Keratinocyte (primary cell): ENCODE measurements around the gene ACSL4. TPM values are rescaled to one million over a fixed set of nuclear protein-coding genes. Genes with fewer than 3 reads are reported as not detected.

Source experiments
- DNase-seq: peaks from one replicate; pipeline ENCODE4 v3.0.0-alpha.2; 2011; ENCODE audit warnings: low read depth, missing footprints, low spot score
- FAIRE-seq: peaks from 2 replicates; lab custom pipeline; 2011; peaks lifted over from hg19 to GRCh38; lab: Jason Lieb, UNC
- H2AFZ ChIP-seq: 2 replicates; pipeline ENCODE4 v1.6.0; 2012; ENCODE audit warnings: low read length, control low read depth, inconsistent platforms; ENCODE audit not compliant: control insufficient read depth
- H3K27ac ChIP-seq: 2 replicates; pipeline ENCODE4 v1.5.1; 2011; ENCODE audit warnings: low read length; ENCODE audit not compliant: control insufficient read depth, insufficient read depth
- H3K27me3 ChIP-seq: 3 replicates; pipeline ENCODE4 v1.6.0; 2011; ENCODE audit warnings: low read length; ENCODE audit not compliant: control insufficient read depth, insufficient read depth; ENCODE audit errors: extremely low read depth
- H3K36me3 ChIP-seq, 2 experiments: 2 replicates in 1 of 2; 3 replicates in 1 of 2; pipeline ENCODE4 v1.5.1; 2011; ENCODE audit warnings: low read length in 2 of 2, mild to moderate bottlenecking in 1 of 2; ENCODE audit not compliant: control insufficient read depth in 2 of 2, insufficient read depth in 2 of 2; ENCODE audit errors: extremely low read depth in 1 of 2
- H3K4me1 ChIP-seq: 3 replicates; pipeline ENCODE4 v1.5.1; 2011; ENCODE audit warnings: low read length; ENCODE audit not compliant: control insufficient read depth, insufficient read depth; ENCODE audit errors: extremely low read depth
- H3K4me2 ChIP-seq: 3 replicates; pipeline ENCODE4 v1.6.0; 2011; ENCODE audit warnings: low read depth, low read length; ENCODE audit not compliant: control insufficient read depth, insufficient read depth; ENCODE audit errors: extremely low read depth
- H3K4me3 ChIP-seq, 3 experiments: fragments of 200-600 bp in 1 of 3; sonication (generic) in 1 of 3; 2 replicates in 2 of 3; 3 replicates in 1 of 3; pipeline ENCODE4 v1.5.1; 2011 to 2016; ENCODE audit warnings: low read length in 3 of 3, mild to moderate bottlenecking in 3 of 3, control low read depth in 2 of 3, inconsistent platforms in 1 of 3, low read depth in 1 of 3, mixed read lengths in 1 of 3, mixed run types in 1 of 3, moderate library complexity in 1 of 3; ENCODE audit not compliant: control insufficient read depth in 2 of 3, insufficient read depth in 2 of 3; ENCODE audit errors: extremely low read depth in 1 of 3
- H3K79me2 ChIP-seq: 2 replicates; pipeline ENCODE4 v1.6.0; 2012; ENCODE audit warnings: low read length; ENCODE audit not compliant: control insufficient read depth, insufficient read depth
- H3K9ac ChIP-seq: 3 replicates; pipeline ENCODE4 v1.6.0; 2011; ENCODE audit warnings: low read length; ENCODE audit not compliant: control insufficient read depth, insufficient read depth; ENCODE audit errors: extremely low read depth
- H3K9me1 ChIP-seq: 3 replicates; pipeline ENCODE4 v1.6.0; 2011; ENCODE audit warnings: low read length; ENCODE audit not compliant: control insufficient read depth, insufficient read depth; ENCODE audit errors: extremely low read depth
- H3K9me3 ChIP-seq: 2 replicates; pipeline ENCODE4 v1.5.1; 2012; ENCODE audit warnings: low read depth, low read length; ENCODE audit not compliant: control insufficient read depth
- H4K20me1 ChIP-seq: 3 replicates; pipeline ENCODE4 v1.6.0; 2011; ENCODE audit warnings: low read length; ENCODE audit not compliant: control insufficient read depth, insufficient read depth; ENCODE audit errors: extremely low read depth
- EZH2 ChIP-seq: IDR thresholded peaks from one replicate; pipeline ENCODE4 v1.6.1; 2012; ENCODE audit warnings: inconsistent platforms, mild to moderate bottlenecking, low read length, moderate library complexity
- dilution Hi-C: fragments of 300-500 bp; cut with MboI; formaldehyde crosslinking; loops from one replicate; pipeline ENCODE4 v1.7.0; 2020; ENCODE audit warnings: low sequenced_read_pairs; ENCODE audit not compliant: extremely low pct_ligation_motif_present
- polyA plus RNA-seq, 5 experiments: library from polyadenylated mRNA; depleted of rRNA in 3 of 5; stranded (reverse) in 3 of 5; stranded (forward) in 1 of 5; unstranded in 1 of 5; fragments of >200 nt; gene quantifications; 1 replicate in 1 of 5; 2 replicates in 3 of 5; 3 replicates in 1 of 5; pipeline versions ENCODE4 v1.2.1 to v1.2.3, GENCODE V29; 2011 to 2012; ENCODE audit warnings: missing spikeins in 2 of 5, low read depth in 1 of 5, low replicate concordance in 1 of 5
- TF ChIP-seq, protein P1 (sequence below), 3 experiments: IDR thresholded peaks in 1 of 3; conservative IDR thresholded peaks in 1 of 3; optimal IDR thresholded peaks in 1 of 3; 2 replicates in 2 of 3; 3 replicates in 1 of 3; pipeline versions ENCODE3 to v1.5.1; 2011; ENCODE audit warnings: low read length in 3 of 3, mild to moderate bottlenecking in 3 of 3, moderate library complexity in 2 of 3, control low read depth in 1 of 3, inconsistent platforms in 1 of 3; ENCODE audit not compliant: insufficient read depth in 2 of 3; ENCODE audit errors: extremely low read depth in 1 of 3

ACSL4 gene
- polyA plus RNA-seq, 1 donor (not counting 4 experiments of a cell fraction or from before 2014, with no cell fraction given) = 78.3 TPM

DNA sequence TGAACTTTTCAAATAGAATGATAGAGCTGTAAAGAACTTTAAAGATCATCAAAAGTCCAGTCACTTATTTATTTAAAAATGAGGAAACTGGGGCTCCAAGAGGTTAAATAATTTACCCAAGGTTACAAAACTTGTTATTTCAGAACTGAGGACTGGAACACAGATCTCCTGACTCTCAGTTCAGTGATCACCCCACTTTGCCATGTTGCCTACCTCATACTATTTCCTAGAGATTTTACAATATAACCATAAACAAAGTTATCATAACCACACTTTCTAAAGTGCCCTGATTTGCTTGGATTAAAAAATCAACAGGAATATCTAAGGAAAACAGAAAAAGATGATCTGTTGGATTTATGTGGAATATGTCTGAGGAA lies 7.4 kb upstream of the ACSL4 start:
- Histone ChIP-seq H3K9ac (no peak overlapping the region), H3K27me3 (no peaks in the 10 kb centered on the region), H3K9me1 (no peaks in the 10 kb centered on the region), H3K4me1 (peaks cover 5% of the 10 kb centered on the region), H3K4me3 (no peak overlapping the region), H3K36me3 (no peaks in the 10 kb centered on the region), H3K4me2 (no peak overlapping the region), H3K27ac (no peak overlapping the region), H3K9me3 (no peaks in the 10 kb centered on the region), H4K20me1 (no peaks in the 10 kb centered on the region), H2AFZ (no peak overlapping the region), H3K79me2 (no peaks in the 10 kb centered on the region)
- TF ChIP-seq EZH2 = no peak
- TF ChIP-seq, protein P1, sequence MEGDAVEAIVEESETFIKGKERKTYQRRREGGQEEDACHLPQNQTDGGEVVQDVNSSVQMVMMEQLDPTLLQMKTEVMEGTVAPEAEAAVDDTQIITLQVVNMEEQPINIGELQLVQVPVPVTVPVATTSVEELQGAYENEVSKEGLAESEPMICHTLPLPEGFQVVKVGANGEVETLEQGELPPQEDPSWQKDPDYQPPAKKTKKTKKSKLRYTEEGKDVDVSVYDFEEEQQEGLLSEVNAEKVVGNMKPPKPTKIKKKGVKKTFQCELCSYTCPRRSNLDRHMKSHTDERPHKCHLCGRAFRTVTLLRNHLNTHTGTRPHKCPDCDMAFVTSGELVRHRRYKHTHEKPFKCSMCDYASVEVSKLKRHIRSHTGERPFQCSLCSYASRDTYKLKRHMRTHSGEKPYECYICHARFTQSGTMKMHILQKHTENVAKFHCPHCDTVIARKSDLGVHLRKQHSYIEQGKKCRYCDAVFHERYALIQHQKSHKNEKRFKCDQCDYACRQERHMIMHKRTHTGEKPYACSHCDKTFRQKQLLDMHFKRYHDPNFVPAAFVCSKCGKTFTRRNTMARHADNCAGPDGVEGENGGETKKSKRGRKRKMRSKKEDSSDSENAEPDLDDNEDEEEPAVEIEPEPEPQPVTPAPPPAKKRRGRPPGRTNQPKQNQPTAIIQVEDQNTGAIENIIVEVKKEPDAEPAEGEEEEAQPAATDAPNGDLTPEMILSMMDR (optimal IDR thresholded peaks at IDR 0.05 in 1 of 3, IDR thresholded peaks at IDR 0.05 in 1 of 3, conservative IDR thresholded peaks at IDR 0.05 in 1 of 3; ENCODE audit: extremely low read depth in 1 of 3, insufficient read depth in 2 of 3, low read length in 3 of 3) = no peak
- dilution Hi-C loops = no loop called here
- DNase-seq (no peak), FAIRE-seq (no peak)

DNA sequence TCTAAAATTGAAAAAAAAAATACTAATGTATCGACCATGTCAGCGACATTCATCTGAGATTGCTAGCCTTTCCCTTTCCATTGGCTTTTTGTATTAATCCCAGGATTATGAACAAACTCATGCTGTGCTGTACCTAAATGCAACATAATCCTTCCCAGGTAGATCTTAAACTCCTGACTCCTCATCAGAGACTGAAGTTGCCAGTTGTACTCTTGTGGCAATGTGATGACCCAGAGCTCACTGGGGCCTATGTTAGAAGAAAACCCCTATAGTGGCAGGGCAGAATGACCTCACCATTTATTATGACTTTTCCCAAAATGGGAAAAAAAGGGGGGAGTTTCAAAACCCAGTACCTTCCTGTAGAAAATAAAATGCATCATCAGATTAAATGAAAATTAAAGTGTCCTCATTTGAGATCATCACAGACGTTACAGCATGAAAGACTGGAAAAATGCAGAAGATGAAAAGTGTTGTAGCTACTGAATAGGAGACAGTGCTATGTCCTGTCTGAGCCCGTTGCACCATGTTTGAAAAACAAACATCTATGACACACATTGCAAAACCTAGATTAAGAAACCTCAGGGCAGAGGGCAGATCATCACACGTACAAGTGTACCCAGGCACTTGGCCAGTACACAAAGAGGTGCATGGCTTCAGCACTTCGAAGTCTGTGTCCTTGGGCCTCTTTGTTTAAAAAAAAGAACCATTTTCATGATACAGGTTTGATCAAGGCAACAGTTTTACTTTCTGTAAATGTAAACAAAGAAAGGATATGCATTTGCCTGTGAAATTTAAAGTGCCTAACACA lies 6.8 kb upstream of the ACSL4 start:
- no peaks in the 10 kb centered on the region for H3K9me3 ChIP-seq
- H2AFZ ChIP-seq = no peak overlapping the region
- H3K9ac ChIP-seq = no peak overlapping the region
- peaks cover 6% of the 10 kb centered on the region for H3K4me1 ChIP-seq
- no peak for DNase-seq
- H4K20me1 ChIP-seq = no peaks in the 10 kb centered on the region
- no peak overlapping the region for H3K4me3 ChIP-seq
- dilution Hi-C loops = no loop called here
- no peak overlapping the region for H3K4me2 ChIP-seq
- no peaks in the 10 kb centered on the region for H3K9me1 ChIP-seq
- TF ChIP-seq EZH2 = no peak
- TF ChIP-seq, protein P1 (optimal IDR thresholded peaks at IDR 0.05 in 1 of 3, IDR thresholded peaks at IDR 0.05 in 1 of 3, conservative IDR thresholded peaks at IDR 0.05 in 1 of 3; ENCODE audit: extremely low read depth in 1 of 3, insufficient read depth in 2 of 3, low read length in 3 of 3) = no peak
- H3K27ac ChIP-seq = no peak overlapping the region
- H3K79me2 ChIP-seq = no peaks in the 10 kb centered on the region
- FAIRE-seq = peak; percentile 83
- no peaks in the 10 kb centered on the region for H3K27me3 ChIP-seq
- no peaks in the 10 kb centered on the region for H3K36me3 ChIP-seq
